Dedifferentiated amniotic fluid mesenchymal stem cell (primary cell): Measurements from ENCODE around the gene CKS1B.

Experiments
- DNase-seq: peaks from one replicate; pipeline ENCODE4 v3.0.0-alpha.2; 2016; ENCODE audit errors: extremely low spot score

Gene CKS1B

DNA sequence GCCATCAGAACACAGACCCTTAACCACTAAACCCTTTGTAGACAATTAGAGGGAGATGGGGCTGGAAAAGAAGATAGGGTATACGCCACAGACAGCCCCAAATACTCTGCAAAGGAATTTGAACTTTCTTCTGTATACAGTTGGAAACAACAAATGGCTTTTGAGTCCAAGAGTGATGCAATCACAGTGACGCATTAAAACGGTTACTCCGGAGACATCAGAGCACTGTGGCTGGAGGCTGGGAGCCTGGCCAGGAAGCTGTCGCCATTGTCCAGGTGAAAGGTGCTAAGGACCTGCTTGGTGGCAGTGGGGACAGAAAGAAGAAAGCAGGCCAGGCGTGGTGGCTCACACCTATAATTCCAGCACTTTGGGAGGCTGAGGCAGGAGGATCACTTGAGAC lies 12.8 kb downstream of the CKS1B start:
- no peak for DNase-seq

GRCh38 chr1:154988058-154988954 lies 13.8 kb downstream of the CKS1B start:
- no peak for DNase-seq

GRCh38 chr1:154989195-154989860 lies 14.8 kb downstream of the CKS1B start:
- DNase-seq, result no peak

GRCh38 chr1:154990276-154990675 lies 15.8 kb downstream of the CKS1B start:
- no peak for DNase-seq

- DNase-seq, result no peak
Observed at GRCh38 chr1:154992721-154993571, 18.5 kb downstream of the CKS1B start.

GRCh38 chr1:154993572-154994268 lies 19.2 kb downstream of the CKS1B start, which contains the start of gene LENEP:
Gene LENEP, plus strand, starts transcription at chr1:154993586. Its CDS starts 22 bp downstream, at chr1:154993608.
- DNase-seq, result no peak

- no peak for DNase-seq
Observed at GRCh38 chr1:154994269-154994587, 19.7 kb downstream of the CKS1B start.

DNA sequence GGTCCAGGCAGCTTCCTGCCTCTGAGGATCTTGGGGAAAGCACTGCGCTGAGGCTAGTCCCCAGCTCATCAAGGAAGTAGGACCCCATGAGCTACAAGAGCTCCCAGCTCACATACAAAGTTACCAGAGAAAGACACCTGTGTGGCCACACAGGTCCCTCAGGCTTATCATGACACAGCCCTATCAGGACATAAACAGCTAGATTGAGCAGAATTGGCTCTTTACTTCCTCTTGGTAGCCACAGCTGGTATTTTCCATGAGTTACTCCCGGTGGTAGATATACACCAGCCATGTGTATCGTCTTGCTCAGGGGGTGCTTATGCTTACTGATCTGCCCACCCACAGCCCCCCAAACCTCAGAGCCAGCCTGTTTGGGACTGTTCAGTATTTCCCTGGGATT lies 20.1 kb downstream of the CKS1B start:
- no peak for DNase-seq

DNA sequence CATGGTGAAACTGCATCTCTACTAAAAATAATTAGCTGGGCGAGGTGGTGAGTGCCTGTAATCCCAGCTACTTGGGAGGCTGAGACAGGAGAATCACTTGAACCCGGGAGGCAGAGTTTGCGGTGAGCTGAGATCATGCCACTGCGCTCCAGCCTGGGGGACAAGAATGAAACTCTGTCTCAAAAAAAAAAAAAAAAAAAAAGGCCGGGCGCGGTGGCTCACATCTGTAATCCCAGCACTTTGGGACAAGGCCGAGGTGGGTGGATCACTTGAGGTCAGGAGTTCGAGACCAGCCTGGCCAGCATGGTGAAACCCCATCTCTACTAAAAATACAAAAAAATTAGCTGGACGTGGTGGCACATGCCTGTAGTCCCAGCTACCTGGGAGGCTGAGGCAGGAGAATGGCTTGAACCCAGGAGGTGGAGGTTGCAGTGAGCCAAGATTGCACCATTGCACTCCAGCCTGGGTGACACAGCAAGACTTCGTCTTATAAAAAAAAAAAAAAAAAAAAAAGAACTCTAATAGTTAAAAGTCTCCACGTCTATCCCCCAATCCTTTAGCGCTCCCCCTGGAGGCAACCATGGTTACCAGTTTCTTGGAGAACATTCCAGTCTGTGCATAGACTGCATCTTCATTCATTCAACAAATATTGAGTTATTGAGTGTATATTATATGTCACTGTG lies 21.0 kb downstream of the CKS1B start:
- peak; percentile 74 for DNase-seq

GRCh38 chr1:154996966-154997701 lies 22.7 kb downstream of the CKS1B start:
- DNase-seq, result no peak

GRCh38 chr1:154998201-154998780 lies 23.8 kb downstream of the CKS1B start:
- DNase-seq, result no peak

GRCh38 chr1:154998818-154999570 lies 24.5 kb downstream of the CKS1B start:
- peak; percentile 54 for DNase-seq

GRCh38 chr1:154999571-155000410 lies 25.3 kb downstream of the CKS1B start:
- no peak for DNase-seq

DNA sequence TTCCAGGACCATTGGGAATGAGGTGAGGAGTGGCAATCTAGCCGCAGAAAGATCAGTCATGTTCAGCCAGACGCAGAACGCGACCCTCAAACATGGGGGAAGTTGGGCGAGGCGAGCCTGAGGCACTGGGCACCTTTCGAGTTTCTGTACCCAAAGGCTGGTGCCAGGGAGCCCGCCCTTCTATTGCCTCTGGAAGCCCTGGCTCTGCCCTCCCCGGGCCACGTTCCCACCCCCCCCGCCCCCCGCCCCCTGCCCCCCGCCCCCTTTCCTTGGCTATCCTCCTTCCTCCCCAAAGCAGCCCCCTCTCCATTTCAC lies 25.9 kb downstream of the CKS1B start:
- no peak for DNase-seq

DNA sequence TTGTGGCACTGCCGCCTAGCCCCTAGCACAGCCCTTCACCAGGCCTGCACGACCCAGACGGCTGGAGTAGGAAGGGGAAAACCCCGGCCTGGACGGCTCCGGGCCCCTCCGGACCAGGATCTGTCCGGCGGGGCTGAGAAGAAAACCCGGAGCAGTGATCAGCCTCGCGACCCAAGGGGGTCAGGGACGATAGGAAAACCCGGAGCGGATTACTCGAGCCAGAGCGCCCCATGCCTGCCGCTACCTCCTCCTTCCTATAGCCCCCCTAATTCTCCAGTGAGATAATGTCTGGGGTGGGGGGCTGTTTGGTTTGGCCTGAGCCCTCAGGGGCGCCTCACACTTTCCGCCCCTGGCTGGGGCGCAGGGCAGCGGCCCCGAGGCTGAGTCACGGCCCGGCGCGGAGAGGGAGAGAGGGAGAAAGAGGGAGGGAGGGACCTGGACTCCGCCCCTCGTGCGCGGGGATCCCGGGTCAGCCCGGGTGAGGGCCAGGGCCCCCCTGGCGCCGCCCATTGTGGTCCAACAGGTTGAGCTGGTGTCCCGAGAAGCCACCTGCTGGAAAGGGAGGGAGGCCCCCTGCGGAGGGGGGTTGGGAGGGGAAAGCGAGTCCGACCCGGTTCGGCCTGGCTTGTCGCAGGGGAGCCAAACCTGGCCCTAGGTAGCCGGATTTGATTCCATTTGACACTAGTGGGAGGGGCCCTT lies 26.4 kb downstream of the CKS1B start:
- peak; percentile 70 for DNase-seq

GRCh38 chr1:155001425-155001674 lies 26.9 kb downstream of the CKS1B start:
- DNase-seq, result no peak

DNA sequence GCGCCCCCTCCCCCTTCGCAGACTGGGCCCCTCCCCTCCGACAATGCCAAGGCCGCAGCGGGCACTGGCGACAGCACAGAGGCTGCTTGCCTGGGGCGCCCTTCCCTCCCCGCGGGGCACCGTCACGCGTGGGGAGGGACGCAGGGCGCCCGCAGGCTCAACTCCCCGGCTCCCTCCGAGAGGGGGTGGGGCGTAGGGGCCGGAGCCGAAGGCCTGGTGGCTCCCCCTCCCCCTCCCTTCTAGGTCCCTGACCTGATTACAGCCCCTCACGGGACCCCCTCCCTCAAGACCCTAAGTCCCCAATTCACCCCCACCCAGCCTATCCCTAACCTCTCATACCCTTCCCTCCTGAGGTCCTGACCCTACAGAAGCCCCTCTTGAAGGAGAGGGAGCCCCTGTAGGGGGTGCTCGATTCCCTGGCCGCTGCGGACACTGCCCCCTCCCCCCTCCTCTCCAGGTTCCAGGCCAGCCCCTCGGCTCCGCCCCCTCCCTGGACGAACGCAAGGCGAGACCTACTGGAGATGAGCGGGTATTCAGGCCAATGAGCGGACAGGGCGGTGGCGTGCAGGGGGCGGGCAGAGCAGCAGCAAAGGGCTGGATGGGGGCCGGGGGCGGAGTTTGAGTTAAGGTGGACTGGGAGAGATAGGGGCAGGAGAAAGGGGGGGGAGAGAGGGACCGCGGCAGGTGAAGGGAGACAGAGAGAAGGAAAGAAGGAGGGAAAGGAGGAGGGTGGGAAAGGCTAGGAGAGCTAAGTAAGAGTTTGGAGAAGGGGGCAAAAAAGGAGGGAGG lies 27.4 kb downstream of the CKS1B start:
- peak; percentile 99 for DNase-seq
